ENCODE data around the gene JPH2.

Gene JPH2

GRCh38 chr20:44087051-44087856 lies 99.7 kb downstream of the JPH2 start:
- no peak for TF ChIP-seq ZNF274 (IDR thresholded peaks at IDR 0.05; ENCODE audit: low read depth, low read length)
- H3K4me3 ChIP-seq (ENCODE audit: low read length) = no peak overlapping the region

- TF ChIP-seq ZNF274 (IDR thresholded peaks at IDR 0.05; ENCODE audit: low read depth, low read length) = no peak
- H3K4me3 ChIP-seq (ENCODE audit: low read length) = no peak overlapping the region
Measured at GRCh38 chr20:44085616-44086434, 101.2 kb downstream of the JPH2 start.

GRCh38 chr20:44084891-44085290 lies 102.1 kb downstream of the JPH2 start:
- TF ChIP-seq ZNF274 (IDR thresholded peaks at IDR 0.05; ENCODE audit: low read depth, low read length) = no peak
- H3K4me3 ChIP-seq (ENCODE audit: low read length) = no peak overlapping the region

GRCh38 chr20:44084439-44084838 lies 102.5 kb downstream of the JPH2 start:
- no peak overlapping the region for H3K4me3 ChIP-seq (ENCODE audit: low read length)
- no peak for TF ChIP-seq ZNF274 (IDR thresholded peaks at IDR 0.05; ENCODE audit: low read depth, low read length)

- no peak overlapping the region for H3K4me3 ChIP-seq (ENCODE audit: low read length)
Measured at GRCh38 chr20:44083220-44083933, 103.6 kb downstream of the JPH2 start.

GRCh38 chr20:44081888-44082287 lies 105.1 kb downstream of the JPH2 start:
- TF ChIP-seq ZNF274 (IDR thresholded peaks at IDR 0.05; ENCODE audit: low read depth, low read length) = no peak
- no peak overlapping the region for H3K4me3 ChIP-seq (ENCODE audit: low read length)

More at GRCh38 chr20:44083220-44083933, 103.6 kb downstream of the JPH2 start:
- TF ChIP-seq ZNF274 (IDR thresholded peaks at IDR 0.05; ENCODE audit: low read depth, low read length) = no peak

GRCh38 chr20:44081476-44081875 lies 105.5 kb downstream of the JPH2 start:
- no peak overlapping the region for H3K4me3 ChIP-seq (ENCODE audit: low read length)
- TF ChIP-seq ZNF274 (IDR thresholded peaks at IDR 0.05; ENCODE audit: low read depth, low read length) = no peak

- no peak overlapping the region for H3K4me3 ChIP-seq (ENCODE audit: low read length)
- no peak for TF ChIP-seq ZNF274 (IDR thresholded peaks at IDR 0.05; ENCODE audit: low read depth, low read length)
Measured at GRCh38 chr20:44080646-44081267, 106.2 kb downstream of the JPH2 start.

- TF ChIP-seq ZNF274 (IDR thresholded peaks at IDR 0.05; ENCODE audit: low read depth, low read length) = no peak
Measured at GRCh38 chr20:44080064-44080463, 106.9 kb downstream of the JPH2 start.

GRCh38 chr20:44079291-44079690 lies 107.7 kb downstream of the JPH2 start:
- TF ChIP-seq ZNF274 (IDR thresholded peaks at IDR 0.05; ENCODE audit: low read depth, low read length) = no peak
- H3K4me3 ChIP-seq (ENCODE audit: low read length) = no peak overlapping the region

More at GRCh38 chr20:44080064-44080463, 106.9 kb downstream of the JPH2 start:
- no peak overlapping the region for H3K4me3 ChIP-seq (ENCODE audit: low read length)

GRCh38 chr20:44075950-44076232 lies 111.1 kb downstream of the JPH2 start:
- TF ChIP-seq ZNF274 (IDR thresholded peaks at IDR 0.05; ENCODE audit: low read depth, low read length) = no peak
- H3K4me3 ChIP-seq (ENCODE audit: low read length) = no peak overlapping the region

- no peak for TF ChIP-seq ZNF274 (IDR thresholded peaks at IDR 0.05; ENCODE audit: low read depth, low read length)
- H3K4me3 ChIP-seq (ENCODE audit: low read length) = no peak overlapping the region
Measured at GRCh38 chr20:44075191-44075949, 111.6 kb downstream of the JPH2 start.
